ENCODE results near the gene ATL3. TPM values are rescaled to one million over a fixed set of nuclear protein-coding genes. Genes with fewer than 3 reads are reported as not detected.

The ATL3 gene
- polyA plus RNA-seq, 1 experiment = 36.1 TPM

DNA sequence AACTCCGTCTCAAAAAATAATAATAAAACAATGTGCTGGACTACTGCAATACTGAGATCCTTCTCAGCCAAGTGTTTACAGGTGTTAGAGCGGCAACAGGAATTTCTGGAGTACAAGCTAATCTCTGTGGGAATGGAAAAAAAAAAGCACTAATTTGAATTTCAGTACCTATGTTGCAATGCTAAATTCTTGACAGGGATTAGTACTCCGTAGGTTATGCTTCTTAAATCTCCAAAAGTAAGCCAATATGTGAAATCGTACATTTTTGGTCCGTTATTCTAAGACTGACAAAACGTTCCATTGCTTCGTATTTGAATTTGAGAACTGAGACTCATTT is 1.1 kb downstream of the ATL3 start:
- no peak for DNase-seq (ENCODE audit: low read depth)
- Histone ChIP-seq H3K4me3 (ENCODE audit: low read depth, low read length) (peak overlapping the region; percentile 83), H3K27me3 (ENCODE audit: control insufficient read depth, insufficient read depth, low read length) (no peaks in the 10 kb centered on the region), H3K36me3 (ENCODE audit: control insufficient read depth, insufficient read depth, low read length) (no peaks in the 10 kb centered on the region)
- TF ChIP-seq, protein P1, sequence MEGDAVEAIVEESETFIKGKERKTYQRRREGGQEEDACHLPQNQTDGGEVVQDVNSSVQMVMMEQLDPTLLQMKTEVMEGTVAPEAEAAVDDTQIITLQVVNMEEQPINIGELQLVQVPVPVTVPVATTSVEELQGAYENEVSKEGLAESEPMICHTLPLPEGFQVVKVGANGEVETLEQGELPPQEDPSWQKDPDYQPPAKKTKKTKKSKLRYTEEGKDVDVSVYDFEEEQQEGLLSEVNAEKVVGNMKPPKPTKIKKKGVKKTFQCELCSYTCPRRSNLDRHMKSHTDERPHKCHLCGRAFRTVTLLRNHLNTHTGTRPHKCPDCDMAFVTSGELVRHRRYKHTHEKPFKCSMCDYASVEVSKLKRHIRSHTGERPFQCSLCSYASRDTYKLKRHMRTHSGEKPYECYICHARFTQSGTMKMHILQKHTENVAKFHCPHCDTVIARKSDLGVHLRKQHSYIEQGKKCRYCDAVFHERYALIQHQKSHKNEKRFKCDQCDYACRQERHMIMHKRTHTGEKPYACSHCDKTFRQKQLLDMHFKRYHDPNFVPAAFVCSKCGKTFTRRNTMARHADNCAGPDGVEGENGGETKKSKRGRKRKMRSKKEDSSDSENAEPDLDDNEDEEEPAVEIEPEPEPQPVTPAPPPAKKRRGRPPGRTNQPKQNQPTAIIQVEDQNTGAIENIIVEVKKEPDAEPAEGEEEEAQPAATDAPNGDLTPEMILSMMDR (IDR thresholded peaks at IDR 0.05; ENCODE audit: insufficient read depth, low read depth, low read length) = no peak
- CTCF ChIA-PET = interaction anchor here (0.6 to 1.9 kb wide), 9 partner anchors 9 to 75 kb away, joined by 3 to 6 read pairs (median 4); no protein-coding TSS in a partner anchor
- POLR2A ChIA-PET = interaction anchor here (1.9 kb wide), 1 partner anchor 12 kb away, joined by 6 read pairs; the partner anchor contains the start of gene RTN3

DNA sequence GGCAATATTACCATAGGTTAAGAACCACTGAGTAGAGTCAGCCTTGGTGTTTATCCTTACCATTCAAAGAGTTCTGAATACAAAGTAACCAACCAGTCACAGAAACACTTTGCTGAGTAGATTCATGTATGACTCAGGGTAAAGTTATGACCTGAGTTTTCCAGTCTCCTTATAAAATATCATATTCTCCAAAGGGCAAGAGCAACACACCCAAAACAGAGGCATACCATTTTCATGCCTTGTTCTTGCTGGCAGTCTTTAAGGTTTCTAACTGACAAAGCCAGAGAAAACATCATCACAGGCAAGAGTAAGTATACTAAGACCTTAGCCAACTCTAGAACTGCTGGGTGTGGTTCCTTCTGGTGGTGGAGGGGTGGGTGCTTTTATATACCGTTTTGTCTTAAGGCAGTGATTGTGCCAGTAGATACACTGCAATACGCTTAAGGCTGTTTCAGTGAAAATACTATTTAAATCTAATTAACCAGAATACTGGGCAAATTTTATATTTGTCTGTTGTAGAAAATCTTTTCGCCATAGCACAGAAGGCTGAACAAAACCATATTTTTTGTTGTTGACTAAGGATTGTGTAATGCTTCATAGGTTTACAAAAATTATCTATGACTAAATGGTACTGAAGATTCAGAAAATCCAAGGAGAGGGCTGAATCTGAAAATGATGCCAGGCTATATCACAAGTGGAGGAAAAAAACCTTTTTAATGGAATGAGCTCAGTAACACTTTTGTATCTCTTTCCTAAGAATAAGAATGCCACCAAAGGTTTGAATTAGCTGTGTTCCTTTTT is 3.0 kb downstream of the ATL3 start:
- Histone ChIP-seq H3K36me3 (ENCODE audit: control insufficient read depth, insufficient read depth, low read length) (no peaks in the 10 kb centered on the region), H3K27me3 (ENCODE audit: control insufficient read depth, insufficient read depth, low read length) (no peaks in the 10 kb centered on the region), H3K4me3 (ENCODE audit: low read depth, low read length) (no peak overlapping the region)
- TF ChIP-seq, protein P1 (IDR thresholded peaks at IDR 0.05; ENCODE audit: insufficient read depth, low read depth, low read length) = no peak
- ChIA-PET POLR2A (interaction anchor here (0.9 kb wide), 1 partner anchor 66 kb away, joined by 8 read pairs; no protein-coding TSS in a partner anchor), CTCF (interaction anchor here (1.5 to 1.6 kb wide), 2 partner anchors 70 to 189 kb away, joined by 3 read pairs; no protein-coding TSS in a partner anchor)
- DNase-seq (ENCODE audit: low read depth) = peak; percentile 89

DNA sequence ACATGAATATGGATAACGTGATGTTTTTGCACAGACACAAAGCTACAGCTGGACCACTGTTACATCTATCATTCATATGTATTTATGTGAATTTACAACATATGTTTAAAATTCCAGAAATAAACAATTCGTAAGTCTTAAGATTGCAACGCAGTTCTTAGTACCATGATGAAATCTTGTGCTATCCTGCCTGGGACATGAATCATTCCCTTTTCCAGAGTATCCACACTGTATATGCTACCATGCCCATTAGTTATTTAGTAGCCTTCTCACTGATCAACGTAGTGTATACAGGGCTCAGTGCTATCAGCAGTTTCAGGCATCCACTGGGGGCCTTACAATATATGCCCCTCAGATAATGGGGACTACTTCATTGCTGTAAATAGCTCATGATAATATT is 4.3 kb downstream of the ATL3 start:
- no peak for DNase-seq (ENCODE audit: low read depth)
- no peaks in the 10 kb centered on the region for H3K27me3 ChIP-seq (ENCODE audit: control insufficient read depth, insufficient read depth, low read length)
- CTCF ChIA-PET = interaction anchor here (0.6 to 1.6 kb wide), 3 partner anchors 44 to 86 kb away, joined by 3 to 6 read pairs (median 3); no protein-coding TSS in a partner anchor
- no peak overlapping the region for H3K4me3 ChIP-seq (ENCODE audit: low read depth, low read length)
- TF ChIP-seq, protein P1 (IDR thresholded peaks at IDR 0.05; ENCODE audit: insufficient read depth, low read depth, low read length) = no peak
- H3K36me3 ChIP-seq (ENCODE audit: control insufficient read depth, insufficient read depth, low read length) = no peaks in the 10 kb centered on the region
- POLR2A ChIA-PET = no interaction called here

DNA sequence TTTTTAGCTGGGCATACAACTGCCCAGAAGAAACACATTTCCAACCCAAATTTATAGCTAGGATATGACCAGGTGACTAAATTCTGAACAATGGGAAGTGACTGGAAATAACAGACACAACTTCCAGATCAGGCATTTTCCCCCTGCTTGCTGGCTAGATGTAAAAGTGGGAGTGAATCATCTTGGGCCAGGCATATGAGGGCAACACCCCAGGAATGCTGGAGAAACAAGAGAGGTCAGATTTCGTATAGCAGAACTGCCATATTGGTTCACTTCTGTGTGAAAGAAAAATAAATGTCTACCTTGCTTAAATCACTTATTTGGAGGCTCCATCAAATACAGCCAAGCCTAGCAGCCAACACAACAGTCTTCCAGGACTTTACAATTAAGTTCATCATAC is 7.4 kb downstream of the ATL3 start:
- ChIA-PET CTCF (interaction anchor here (1.4 to 1.5 kb wide), 2 partner anchors 28 to 105 kb away, joined by 3 to 4 read pairs; partner anchors contain the start of gene ZFTA), POLR2A (no interaction called here)
- DNase-seq (ENCODE audit: low read depth) = no peak
- H3K36me3 ChIP-seq (ENCODE audit: control insufficient read depth, insufficient read depth, low read length) = no peaks in the 10 kb centered on the region
- TF ChIP-seq, protein P1 (IDR thresholded peaks at IDR 0.05; ENCODE audit: insufficient read depth, low read depth, low read length) = no peak
- H3K4me3 ChIP-seq (ENCODE audit: low read depth, low read length) = no peak overlapping the region
- H3K27me3 ChIP-seq (ENCODE audit: control insufficient read depth, insufficient read depth, low read length) = no peaks in the 10 kb centered on the region

DNA sequence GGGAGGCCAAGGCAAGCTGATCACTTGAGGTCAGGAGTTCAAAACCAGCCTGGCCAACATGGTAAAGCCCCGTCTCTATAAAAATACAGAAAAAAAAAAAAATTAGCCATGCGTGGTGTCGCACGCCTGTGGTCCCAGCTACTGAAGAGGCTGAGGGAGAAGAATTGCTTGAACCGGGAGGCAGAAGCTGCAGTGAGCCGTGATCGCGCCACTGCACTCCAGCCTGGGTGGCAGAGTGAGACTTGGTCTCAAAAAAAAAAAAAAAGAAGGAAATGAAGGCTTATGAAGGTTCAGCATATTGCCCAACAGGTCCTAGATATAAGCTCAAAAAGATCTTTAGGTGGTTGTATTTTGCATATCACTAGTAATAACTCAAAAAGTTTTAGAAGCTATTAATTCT is 10.2 kb downstream of the ATL3 start:
- ChIA-PET CTCF (interaction anchor here (0.7 to 1.9 kb wide), 6 partner anchors 9 to 77 kb away, joined by 3 to 5 read pairs (median 4); partner anchors contain the start of gene ATL3), POLR2A (interaction anchor here (0.7 kb wide), 1 partner anchor 216 kb away, joined by 3 read pairs; no protein-coding TSS in a partner anchor)
- TF ChIP-seq, protein P1 (IDR thresholded peaks at IDR 0.05; ENCODE audit: insufficient read depth, low read depth, low read length) = no peak
- no peak overlapping the region for H3K4me3 ChIP-seq (ENCODE audit: low read depth, low read length)
- DNase-seq (ENCODE audit: low read depth) = no peak
- H3K36me3 ChIP-seq (ENCODE audit: control insufficient read depth, insufficient read depth, low read length) = peaks cover 2% of the 10 kb centered on the region; the same call in 1 of the 2 replicates
- H3K27me3 ChIP-seq (ENCODE audit: control insufficient read depth, insufficient read depth, low read length) = no peaks in the 10 kb centered on the region

Measured in BJ (cell line).